ENCODE data around the gene PPP1R13B.

The PPP1R13B gene

GRCh38 chr14:103739793-103740501 lies 107.4 kb downstream of the PPP1R13B start:
- no peak for DNase-seq

GRCh38 chr14:103739466-103739792 lies 107.9 kb downstream of the PPP1R13B start:
- no peak for DNase-seq

DNA sequence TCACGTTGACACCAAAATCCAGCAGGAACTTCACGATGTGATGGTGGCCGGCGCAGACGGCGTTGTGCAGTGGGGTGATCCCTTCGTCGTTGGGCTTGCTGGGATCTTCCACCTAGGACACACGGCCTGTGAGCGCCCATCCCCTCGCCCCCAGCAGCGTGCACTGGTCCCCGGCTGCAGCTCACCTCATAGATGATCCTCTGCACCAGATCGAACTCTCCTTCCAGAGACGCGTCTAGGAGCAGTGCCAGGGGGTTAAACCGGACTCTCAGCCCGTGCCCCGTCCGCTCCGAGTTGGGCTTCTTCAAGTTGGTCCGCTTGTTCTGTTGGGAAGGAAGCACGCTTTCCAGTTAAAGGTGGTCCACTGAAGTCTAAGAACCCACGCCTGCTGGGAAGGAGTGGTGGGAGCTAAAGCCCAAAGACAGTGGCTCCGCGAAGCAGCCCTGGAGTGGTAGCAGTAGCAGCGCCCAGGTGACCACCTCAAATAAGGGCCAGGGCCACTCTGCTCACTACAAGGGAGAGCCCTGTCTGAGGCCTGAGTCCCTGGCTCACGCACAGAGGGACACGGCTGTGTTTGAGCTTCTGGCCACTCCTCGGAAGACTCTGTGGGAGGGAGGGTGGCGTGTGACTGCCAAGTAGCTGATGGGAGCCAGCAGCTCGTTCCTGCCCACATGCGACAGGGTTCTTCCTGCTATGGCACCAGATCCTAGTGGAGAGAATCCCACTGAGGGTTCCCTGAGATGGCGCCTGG lies 108.5 kb downstream of the PPP1R13B start:
- DNase-seq = no peak

DNA sequence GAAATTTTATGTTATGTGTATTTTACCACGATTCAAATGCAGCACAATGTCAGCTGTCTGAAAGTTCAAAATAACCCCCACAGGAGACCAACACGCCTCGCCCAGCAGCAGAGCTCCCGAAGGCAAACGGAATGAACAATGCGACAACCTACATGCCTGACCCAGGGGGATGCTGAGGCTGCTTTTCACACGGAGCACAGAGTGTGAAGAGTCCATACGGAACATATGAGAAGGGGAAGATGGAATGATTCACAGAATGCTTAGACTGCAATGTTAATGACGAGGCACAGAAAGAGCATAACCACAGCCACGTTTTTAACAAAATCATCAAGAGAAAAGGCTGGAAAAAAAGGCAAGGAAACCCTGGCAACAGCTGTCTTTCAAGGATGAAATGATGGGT lies 109.2 kb downstream of the PPP1R13B start:
- DNase-seq = peak; percentile 63

DNA sequence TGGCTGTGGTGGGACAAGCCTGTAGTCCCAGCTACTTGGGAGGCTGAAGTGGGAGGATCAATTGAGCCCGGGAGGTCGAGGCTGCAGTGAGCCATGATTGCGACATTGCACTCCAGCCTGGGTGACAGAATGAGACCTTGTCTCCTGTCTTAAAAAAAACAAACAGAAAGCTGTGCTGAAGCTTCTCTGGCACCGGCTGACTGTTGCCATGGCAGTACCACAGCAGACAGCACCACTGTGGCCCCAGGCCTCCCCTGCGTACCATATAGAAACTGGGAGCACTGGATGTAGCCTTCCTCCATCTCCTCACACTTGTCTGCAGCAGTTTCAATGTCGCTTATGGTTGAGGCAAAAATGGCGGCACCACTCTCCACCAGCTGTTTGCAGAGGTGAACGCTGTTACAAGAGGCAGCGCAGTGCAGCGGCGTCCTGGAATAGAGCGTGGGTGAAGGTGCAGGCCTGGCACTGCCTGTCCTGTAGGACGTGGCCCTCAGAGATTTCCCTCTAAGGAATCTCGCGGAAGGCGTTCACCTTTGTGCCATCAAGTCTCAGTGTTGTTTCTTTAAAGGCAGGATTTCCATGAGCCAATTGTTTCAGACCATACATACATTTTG lies 109.8 kb downstream of the PPP1R13B start:
- DNase-seq = no peak

DNA sequence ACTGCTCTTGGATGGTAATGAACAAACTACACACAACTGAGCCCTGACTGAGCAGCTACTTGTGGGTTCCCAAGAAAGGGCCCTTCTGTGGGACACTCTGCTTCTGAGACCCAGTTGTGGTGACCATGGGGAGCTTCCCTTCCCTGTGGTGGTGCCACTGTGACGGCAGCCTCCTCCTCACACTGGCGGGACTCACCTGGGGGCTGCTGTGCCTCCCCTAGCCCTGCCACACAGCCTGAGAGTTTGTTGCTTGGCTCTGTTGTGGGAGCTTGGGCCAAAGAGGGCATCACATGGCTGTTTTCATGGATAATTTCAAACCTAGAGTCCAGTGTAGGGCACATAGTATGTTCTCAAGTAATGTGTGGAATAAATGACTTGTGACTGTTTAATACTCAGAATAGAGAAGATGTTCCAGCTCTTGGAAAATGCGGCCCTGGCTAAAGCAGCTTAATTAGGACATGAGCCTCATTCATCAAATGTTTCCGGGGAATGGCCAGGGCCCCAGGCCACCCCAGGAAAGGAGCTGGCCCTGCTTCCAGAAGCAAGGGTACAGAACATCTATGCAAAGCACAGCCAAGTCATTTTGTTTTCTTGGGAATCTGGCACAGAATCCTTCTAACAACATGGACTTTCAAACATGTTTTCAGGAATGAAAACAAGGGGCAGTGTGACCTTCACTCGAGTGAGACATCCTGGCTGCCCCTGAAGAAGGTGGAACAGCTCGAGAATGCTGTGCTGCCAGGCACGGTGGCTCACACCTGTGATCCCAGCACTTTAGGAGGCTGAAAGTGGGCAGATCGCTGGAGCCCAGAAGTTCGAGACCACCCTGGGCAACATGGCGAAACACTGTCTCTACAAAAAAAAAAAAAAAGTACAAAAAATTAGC lies 110.6 kb downstream of the PPP1R13B start:
- DNase-seq = no peak

- no peak for DNase-seq
These were observed 111.4 kb downstream of the PPP1R13B start for GRCh38 chr14:103735815-103736545.

GRCh38 chr14:103735439-103735814 lies 111.9 kb downstream of the PPP1R13B start:
- no peak for DNase-seq

- DNase-seq = no peak
These were observed 112.4 kb downstream of the PPP1R13B start for GRCh38 chr14:103735022-103735421.

DNA sequence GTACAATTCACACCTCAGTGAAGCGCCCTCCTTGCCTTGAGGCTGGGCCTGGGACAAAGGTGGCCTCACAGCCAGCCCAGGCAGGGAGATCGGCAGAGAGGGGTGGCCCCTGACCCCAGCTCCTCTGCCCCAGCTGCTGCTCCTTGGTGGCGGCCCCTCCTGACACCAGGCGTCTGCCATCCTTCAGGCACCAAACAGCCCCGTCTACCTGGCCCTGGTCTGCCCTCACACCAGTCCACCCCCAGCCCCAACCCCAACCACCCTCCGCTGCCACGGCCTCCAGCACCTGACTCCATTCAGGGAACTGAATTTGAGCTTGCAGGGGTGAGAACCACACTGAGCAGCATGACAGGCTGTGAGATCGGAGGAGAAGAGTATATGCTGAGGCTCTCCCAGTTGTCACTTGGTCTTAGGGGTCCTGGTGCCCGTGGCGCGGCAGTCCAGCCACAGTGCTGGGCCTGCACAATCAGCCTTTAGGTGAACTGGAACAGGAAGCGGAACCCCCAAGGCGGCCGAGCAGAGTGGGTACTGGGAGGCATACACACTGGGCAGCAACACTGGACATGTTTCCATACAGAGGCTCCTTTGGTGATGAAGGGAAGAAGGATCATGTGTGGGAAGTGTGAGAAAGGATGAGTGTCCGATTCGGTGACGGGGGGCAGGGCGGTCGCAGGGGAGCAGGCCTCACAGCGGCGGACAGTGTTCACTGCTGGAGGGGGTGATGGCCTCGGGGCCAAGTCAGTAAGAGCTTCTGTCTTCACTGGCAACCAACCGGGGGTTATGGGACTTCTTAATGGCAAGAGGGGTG lies 113.1 kb downstream of the PPP1R13B start:
- no peak for DNase-seq

- DNase-seq = no peak
These were observed 113.7 kb downstream of the PPP1R13B start for GRCh38 chr14:103733651-103734050.

DNA sequence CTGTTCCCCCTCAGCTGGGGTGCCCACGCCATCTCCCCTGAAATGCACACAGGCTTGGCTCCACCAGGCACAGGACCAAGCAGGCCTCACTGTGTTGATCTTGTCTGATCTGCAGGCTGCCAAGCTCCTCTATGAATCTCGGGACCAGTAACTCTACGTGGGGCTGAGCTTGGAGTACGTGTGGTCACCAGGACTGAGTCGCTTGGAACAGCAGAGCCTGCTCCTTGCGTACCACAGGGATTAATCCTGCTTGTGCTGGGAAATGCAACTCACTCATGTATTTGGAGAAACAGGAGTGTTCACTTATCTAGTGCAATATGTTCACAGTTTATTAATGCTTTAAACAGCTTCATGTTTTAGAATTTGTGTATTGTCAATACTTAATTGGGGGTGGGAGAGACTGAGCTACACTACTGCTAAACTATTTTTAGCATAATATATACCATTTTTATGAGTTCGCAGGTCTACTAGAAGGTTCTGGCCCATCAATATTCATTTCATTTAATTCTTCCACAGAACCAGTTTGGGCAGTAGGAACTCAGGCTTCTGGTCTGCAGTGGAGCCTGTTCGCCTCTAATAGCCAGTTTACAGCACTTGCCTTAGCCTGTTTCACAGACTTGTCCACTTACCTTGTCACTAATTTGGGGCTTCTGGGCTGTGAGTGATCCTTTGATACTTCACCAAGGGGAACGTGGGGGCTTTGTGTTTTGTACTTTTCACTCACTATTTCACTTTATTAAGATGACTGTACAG lies 114.3 kb downstream of the PPP1R13B start:
- no peak for DNase-seq

- no peak for DNase-seq
These were observed 115.2 kb downstream of the PPP1R13B start for GRCh38 chr14:103731916-103732867.

- no peak for DNase-seq
These were observed 115.9 kb downstream of the PPP1R13B start for GRCh38 chr14:103731481-103731880.

DNA sequence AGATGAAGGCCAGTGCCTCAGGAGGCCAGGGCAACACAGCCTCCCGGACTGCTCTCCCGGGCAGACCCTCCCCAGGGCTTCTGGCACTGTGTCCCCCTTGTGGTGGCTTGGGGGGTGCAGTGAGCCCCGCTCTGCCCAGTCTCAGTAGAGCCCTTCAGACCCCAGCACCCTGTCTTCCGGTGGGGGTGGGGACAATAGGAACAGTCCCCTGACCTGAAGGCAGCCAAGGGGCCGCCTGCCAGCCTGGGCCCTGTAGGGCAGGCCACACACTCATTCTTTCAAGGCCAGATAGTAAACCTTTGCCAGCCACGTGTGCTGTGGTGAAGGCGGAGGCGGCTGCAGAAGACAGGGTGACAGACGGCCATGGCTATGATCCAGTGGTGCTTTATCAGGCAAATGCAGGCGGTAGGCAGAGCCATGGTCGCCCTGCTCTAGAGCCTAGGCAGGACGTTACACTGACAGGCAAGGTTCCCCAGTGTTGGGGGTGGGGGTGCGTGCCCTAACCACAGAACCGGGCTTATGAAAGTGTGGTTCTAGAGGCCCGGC lies 116.8 kb downstream of the PPP1R13B start:
- no peak for DNase-seq

- DNase-seq = no peak
These were observed 117.6 kb downstream of the PPP1R13B start for GRCh38 chr14:103729496-103730448.

- DNase-seq = no peak
These were observed 118.7 kb downstream of the PPP1R13B start for GRCh38 chr14:103728721-103729120.

DNA sequence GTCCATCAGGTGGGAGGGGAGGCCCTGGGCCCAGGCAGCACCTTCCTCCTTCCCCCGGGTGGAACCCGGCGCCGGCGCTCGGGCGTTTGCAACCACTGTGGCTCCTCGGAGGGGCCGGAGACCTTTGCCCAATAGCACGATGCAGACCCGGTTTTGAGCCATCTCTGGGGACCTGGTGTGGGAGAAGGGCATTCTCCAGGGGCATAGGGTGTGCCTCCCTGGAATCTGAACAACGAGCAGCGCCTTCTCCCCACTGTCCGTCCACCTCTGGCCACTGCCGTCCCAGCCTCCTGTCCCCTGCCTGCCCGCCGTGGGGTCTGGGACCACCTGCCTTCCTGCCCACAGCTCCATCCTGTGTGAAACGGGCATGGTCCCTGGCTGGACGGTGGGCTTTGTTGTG lies 119.2 kb downstream of the PPP1R13B start:
- DNase-seq = no peak

Data from fibroblast of upper back skin (primary cell).